OCI-LY1 (cell line): Measurements from ENCODE around the gene RNF141.

Experiments
- H2AFZ ChIP-seq: fragments of 200-600 bp; sonication (generic), shearing (Covaris generic); 2 replicates; pipeline ENCODE4 v1.6.0; 2014; ENCODE audit warnings: antibody characterized with exemption, mild to moderate bottlenecking, low read length
- H3F3A ChIP-seq: fragments of 200-600 bp; sonication (generic), shearing (Covaris generic); 2 replicates; pipeline ENCODE4 v1.6.0; 2014; ENCODE audit warnings: mild to moderate bottlenecking, antibody characterized with exemption, low read length, moderate library complexity; ENCODE audit not compliant: insufficient read depth
- H3K27ac ChIP-seq: fragments of 200-600 bp; sonication (generic); 2 replicates; pipeline ENCODE4 v1.5.1; 2014; ENCODE audit warnings: low read length, mixed run types, mild to moderate bottlenecking, low read depth; ENCODE audit not compliant: poor library complexity, severe bottlenecking
- H3K27me3 ChIP-seq: fragments of 200-600 bp; sonication (generic); 2 replicates; pipeline ENCODE4 v1.6.0; 2014; ENCODE audit warnings: antibody characterized with exemption, mild to moderate bottlenecking, low read length, moderate library complexity; ENCODE audit not compliant: insufficient read depth
- H3K36me3 ChIP-seq: fragments of 200-600 bp; sonication (generic); 2 replicates; pipeline ENCODE4 v1.6.1; 2014; ENCODE audit warnings: mild to moderate bottlenecking, antibody characterized with exemption, low read length, moderate library complexity, mixed read lengths; ENCODE audit not compliant: insufficient read depth
- H3K4me1 ChIP-seq: fragments of 200-600 bp; sonication (generic); 2 replicates; pipeline ENCODE4 v1.5.1; 2014; ENCODE audit warnings: mild to moderate bottlenecking, low read length, moderate library complexity; ENCODE audit not compliant: insufficient read depth, severe bottlenecking
- H3K4me2 ChIP-seq: fragments of 200-600 bp; sonication (generic), shearing (Covaris generic); 2 replicates; pipeline ENCODE4 v1.6.1; 2014; ENCODE audit warnings: low read length
- H3K4me3 ChIP-seq: fragments of 200-600 bp; sonication (generic); 2 replicates; pipeline ENCODE4 v1.5.1; 2014; ENCODE audit warnings: low read length, low read depth, mild to moderate bottlenecking, mixed read lengths; ENCODE audit not compliant: poor library complexity, severe bottlenecking
- H3K79me2 ChIP-seq: fragments of 200-600 bp; shearing (Covaris generic); 2 replicates; pipeline ENCODE4 v1.6.1; 2016; ENCODE audit warnings: mixed run types, low read length, mixed read lengths; ENCODE audit not compliant: insufficient read depth
- H3K9ac ChIP-seq: fragments of 200-600 bp; sonication (generic), shearing (Covaris generic); 2 replicates; pipeline ENCODE4 v1.6.1; 2014; ENCODE audit warnings: mild to moderate bottlenecking, low read length, mixed read lengths
- H3K9me2 ChIP-seq: fragments of 200-600 bp; sonication (generic), shearing (Covaris generic); 2 replicates; pipeline ENCODE4 v1.6.1; 2014; ENCODE audit warnings: low read depth, mild to moderate bottlenecking, low read length, mixed read lengths
- H3K9me3 ChIP-seq: fragments of 200-600 bp; shearing (Covaris generic); 2 replicates; pipeline ENCODE4 v1.6.1; 2014; ENCODE audit warnings: low read length, mixed read lengths
- H4K20me1 ChIP-seq: fragments of 200-600 bp; sonication (generic), shearing (Covaris generic); 2 replicates; pipeline ENCODE4 v1.6.0; 2016; ENCODE audit warnings: mild to moderate bottlenecking, low read length; ENCODE audit not compliant: insufficient read depth
- CTCF ChIP-seq: fragments of 200-600 bp; sonication (generic), shearing (Covaris generic); IDR thresholded peaks from 2 replicates; pipeline ENCODE4 v1.5.1; 2017; ENCODE audit warnings: mild to moderate bottlenecking, antibody characterized with exemption, low read length, moderate library complexity, mixed read lengths
- EZH2 ChIP-seq: fragments of 200-600 bp; sonication (generic), shearing (Covaris generic); IDR thresholded peaks from 2 replicates; pipeline ENCODE4 v1.8.0; 2017; ENCODE audit warnings: borderline replicate concordance, mixed run types, mild to moderate bottlenecking, antibody characterized with exemption, low read length, moderate library complexity, mixed read lengths

The RNF141 gene

GRCh38 chr11:10561043-10561818 is 20.2 kb upstream of the RNF141 start:
- H3K79me2 ChIP-seq, result no peaks in the 10 kb centered on the region
- no peaks in the 10 kb centered on the region for H3K9me3 ChIP-seq
- H3K27ac ChIP-seq, result no peak overlapping the region
- no peak overlapping the region for H3K4me3 ChIP-seq
- no peak for TF ChIP-seq EZH2
- no peak for TF ChIP-seq CTCF
- H3K4me1 ChIP-seq, result no peaks in the 10 kb centered on the region
- no peak overlapping the region for H3K9ac ChIP-seq
- H4K20me1 ChIP-seq, result no peaks in the 10 kb centered on the region
- no peaks in the 10 kb centered on the region for H3K9me2 ChIP-seq
- H2AFZ ChIP-seq, result no peak overlapping the region
- no peaks in the 10 kb centered on the region for H3K27me3 ChIP-seq
- no peaks in the 10 kb centered on the region for H3K36me3 ChIP-seq
- no peak overlapping the region for H3K4me2 ChIP-seq
- no peaks in the 10 kb centered on the region for H3F3A ChIP-seq

GRCh38 chr11:10558288-10558687 is 17.3 kb upstream of the RNF141 start:
- Histone ChIP-seq H3K27ac (no peak overlapping the region), H3K36me3 (no peaks in the 10 kb centered on the region), H3K9ac (no peak overlapping the region), H3K4me3 (no peak overlapping the region), H3K4me2 (no peak overlapping the region), H3K4me1 (no peaks in the 10 kb centered on the region), H3K27me3 (no peaks in the 10 kb centered on the region), H3K79me2 (no peaks in the 10 kb centered on the region), H3F3A (no peaks in the 10 kb centered on the region), H2AFZ (no peak overlapping the region), H4K20me1 (no peaks in the 10 kb centered on the region), H3K9me3 (no peaks in the 10 kb centered on the region), H3K9me2 (no peaks in the 10 kb centered on the region)
- TF ChIP-seq CTCF, result no peak
- no peak for TF ChIP-seq EZH2

- H3K27ac ChIP-seq, result no peak overlapping the region
Observed at GRCh38 chr11:10556590-10556989, 15.6 kb upstream of the RNF141 start.

More at GRCh38 chr11:10556590-10556989, 15.6 kb upstream of the RNF141 start:
- Histone ChIP-seq H3K9ac (no peak overlapping the region), H4K20me1 (no peaks in the 10 kb centered on the region), H3K4me1 (no peaks in the 10 kb centered on the region), H3K9me3 (no peaks in the 10 kb centered on the region), H3K36me3 (no peaks in the 10 kb centered on the region), H3K4me2 (no peak overlapping the region), H3K27me3 (no peaks in the 10 kb centered on the region), H3K79me2 (no peaks in the 10 kb centered on the region), H3F3A (no peaks in the 10 kb centered on the region), H3K9me2 (no peaks in the 10 kb centered on the region), H2AFZ (no peak overlapping the region), H3K4me3 (no peak overlapping the region)
- TF ChIP-seq CTCF, result no peak
- TF ChIP-seq EZH2, result no peak
